H1 (cell line): ENCODE measurements around the gene ZNRF3.

Experiments used
- CTCF ChIP-seq, 3 experiments: IDR thresholded peaks; 1 replicate in 2 of 3; 2 replicates in 1 of 3; pipeline versions ENCODE4 v1.5.1 to v1.6.1; 2011; ENCODE audit warnings: low read length in 3 of 3, mild to moderate bottlenecking in 3 of 3, inconsistent platforms in 2 of 3, low read depth in 1 of 3, moderate library complexity in 1 of 3; ENCODE audit not compliant: insufficient read depth in 1 of 3; ENCODE audit errors: control extremely low read depth in 1 of 3
- GTF2F1 ChIP-seq: IDR thresholded peaks from 2 replicates; pipeline ENCODE4 v1.6.1; 2012; ENCODE audit warnings: low read depth, low read length, improper control_type of control experiment, borderline replicate concordance
- HDAC6 ChIP-seq: IDR thresholded peaks from one replicate; pipeline ENCODE4 v1.7.1; 2012; ENCODE audit warnings: low read depth, mild to moderate bottlenecking, inconsistent platforms, low read length, moderate library complexity
- KDM1A ChIP-seq: fragments of 200-600, 300-600 bp; sonication (generic); IDR thresholded peaks from 2 replicates; pipeline ENCODE4 v1.7.1; 2016; ENCODE audit warnings: mild to moderate bottlenecking, low read length, borderline replicate concordance
- POLR2A ChIP-seq, 2 experiments: IDR thresholded peaks; 1 replicate in 1 of 2; 2 replicates in 1 of 2; pipeline ENCODE4 v1.6.1; 2011; ENCODE audit warnings: low read depth in 2 of 2, low read length in 2 of 2, mild to moderate bottlenecking in 2 of 2; ENCODE audit errors: control extremely low read depth in 1 of 2
- POLR2AphosphoS5 ChIP-seq: IDR thresholded peaks from 2 replicates; pipeline ENCODE4 v1.6.1; 2011; ENCODE audit warnings: low read depth, low read length
- POU5F1 ChIP-seq: IDR thresholded peaks from 2 replicates; pipeline ENCODE4 v1.6.1; 2011; ENCODE audit warnings: low read depth, mild to moderate bottlenecking, low read length, moderate library complexity
- RFX5 ChIP-seq: IDR thresholded peaks from 2 replicates; pipeline ENCODE4 v1.6.1; 2011; ENCODE audit warnings: low read depth, low read length, improper control_type of control experiment, borderline replicate concordance
- SAP30 ChIP-seq: fragments of 300-600 bp; sonication (generic); IDR thresholded peaks from 2 replicates; pipeline ENCODE4 v1.7.1; 2012; ENCODE audit warnings: low read length, moderate library complexity, mild to moderate bottlenecking, inconsistent platforms; ENCODE audit not compliant: insufficient read depth, insufficient replicate concordance
- SIN3A ChIP-seq, 2 experiments: IDR thresholded peaks in 1 of 2; conservative IDR thresholded peaks in 1 of 2; 2 replicates each; pipeline ENCODE4 v1.6.1; 2011 to 2012; ENCODE audit warnings: low read length in 2 of 2, improper control_type of control experiment in 1 of 2, low read depth in 1 of 2, mild to moderate bottlenecking in 1 of 2
- SP1 ChIP-seq: IDR thresholded peaks from 2 replicates; pipeline ENCODE4 v1.6.1; 2011; ENCODE audit warnings: low read depth, low read length
- SP4 ChIP-seq: IDR thresholded peaks from 2 replicates; pipeline ENCODE4 v1.6.1; 2012; ENCODE audit warnings: low read length, inconsistent platforms
- TCF12 ChIP-seq: IDR thresholded peaks from 2 replicates; pipeline ENCODE4 v1.6.1; 2011; ENCODE audit warnings: low read depth, mild to moderate bottlenecking, low read length

- no peak for TF ChIP-seq GTF2F1
- no peak for TF ChIP-seq SAP30
- no peak for TF ChIP-seq HDAC6
- no peak for TF ChIP-seq TCF12
- no peak for TF ChIP-seq CTCF (IDR thresholded peaks at IDR 0.05; ENCODE audit: control extremely low read depth in 1 of 3, insufficient read depth in 1 of 3, low read depth in 1 of 3, low read length in 3 of 3)
- TF ChIP-seq SP4 = no peak
- TF ChIP-seq POLR2AphosphoS5 = no peak
- no peak for TF ChIP-seq POU5F1
- no peak for TF ChIP-seq RFX5
- no peak for TF ChIP-seq POLR2A (IDR thresholded peaks at IDR 0.05; ENCODE audit: control extremely low read depth in 1 of 2, low read depth in 2 of 2, low read length in 2 of 2)
- no peak for TF ChIP-seq SP1
- TF ChIP-seq SIN3A (conservative IDR thresholded peaks at IDR 0.05 in 1 of 2, IDR thresholded peaks at IDR 0.05 in 1 of 2; ENCODE audit: low read depth in 1 of 2, low read length in 2 of 2) = no peak
- no peak for TF ChIP-seq KDM1A
Observed at GRCh38 chr22:29074276-29074772, 191.0 kb downstream of the ZNRF3 start.
